H7 (cell line): ENCODE results near the gene TADA3. TPM values are rescaled to one million over a fixed set of nuclear protein-coding genes. Genes with fewer than 3 reads are reported as not detected.

ENCODE experiments used
- DNase-seq: peaks from one replicate; pipeline ENCODE4 v3.0.0; 2012
- H3K27me3 ChIP-seq: 2 replicates; pipeline ENCODE4 v1.6.0; 2011; ENCODE audit warnings: mild to moderate bottlenecking, low read length; ENCODE audit not compliant: control insufficient read depth, insufficient read depth
- H3K36me3 ChIP-seq: replicated peaks from 2 replicates; pipeline ENCODE4 v1.5.1; 2011; ENCODE audit warnings: low read length; ENCODE audit not compliant: control insufficient read depth, insufficient read depth
- H3K4me3 ChIP-seq: 2 replicates; pipeline ENCODE4 v1.5.1; 2011; ENCODE audit warnings: low read depth, mild to moderate bottlenecking, control low read depth, low read length, moderate library complexity; ENCODE audit not compliant: insufficient read depth
- total RNA-seq: library from RNA; depleted of rRNA; stranded (reverse); fragments of >200 nt; shearing (Covaris generic); gene quantifications from 2 replicates; pipeline ENCODE4 v1.2.3, GENCODE V29; 2014; rRNA removed

TADA3 gene
- total RNA-seq, 1 experiment from 2014 or later, result 79.6 TPM

DNA sequence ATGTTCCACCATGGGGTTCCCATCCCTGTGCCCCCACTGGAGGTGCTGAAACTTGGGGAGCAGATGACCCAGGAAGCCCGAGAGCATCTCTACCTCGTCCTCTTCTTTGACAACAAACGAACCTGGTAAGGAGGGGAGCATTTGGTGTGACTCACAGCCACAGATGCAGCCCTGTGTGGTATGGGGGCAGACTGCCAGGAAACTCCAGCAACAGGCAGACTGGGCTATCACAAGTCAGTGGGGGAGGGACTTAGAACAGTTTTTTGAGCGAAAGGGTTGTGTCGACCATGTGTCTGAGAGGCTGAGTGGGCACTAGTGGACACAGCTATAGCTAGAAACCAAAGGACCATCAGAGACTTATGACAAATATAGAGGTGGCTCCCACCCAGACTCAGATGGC lies 45.9 kb downstream of the TADA3 start:
- Histone ChIP-seq H3K4me3 (no peak overlapping the region), H3K36me3 (peaks cover 51% of the 10 kb centered on the region), H3K27me3 (no peaks in the 10 kb centered on the region)
- no peak for DNase-seq

- peaks cover 57% of the 10 kb centered on the region for H3K36me3 ChIP-seq
- no peak overlapping the region for H3K4me3 ChIP-seq
- DNase-seq, result no peak
- no peaks in the 10 kb centered on the region for H3K27me3 ChIP-seq
Measured at GRCh38 chr3:9745521-9745920, 46.8 kb downstream of the TADA3 start.

- Histone ChIP-seq H3K36me3 (peaks cover 70% of the 10 kb centered on the region), H3K4me3 (no peak overlapping the region), H3K27me3 (no peaks in the 10 kb centered on the region)
- DNase-seq, result no peak
Measured at GRCh38 chr3:9744162-9744561, 48.1 kb downstream of the TADA3 start.

DNA sequence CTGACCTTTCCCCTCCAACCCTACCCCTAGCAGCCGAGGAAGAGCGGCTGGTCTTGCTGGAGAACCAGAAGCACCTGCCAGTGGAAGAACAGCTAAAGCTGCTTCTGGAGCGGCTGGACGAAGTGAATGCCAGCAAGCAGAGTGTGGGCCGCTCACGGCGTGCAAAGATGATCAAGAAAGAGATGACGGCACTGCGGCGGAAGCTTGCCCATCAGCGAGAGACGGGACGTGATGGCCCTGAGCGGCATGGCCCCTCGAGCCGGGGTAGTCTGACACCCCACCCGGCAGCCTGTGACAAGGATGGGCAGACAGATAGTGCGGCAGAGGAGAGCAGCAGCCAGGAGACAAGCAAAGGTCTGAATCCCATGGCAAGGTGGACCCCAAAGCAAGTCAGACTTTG lies 48.7 kb downstream of the TADA3 start:
- Histone ChIP-seq H3K4me3 (no peak overlapping the region), H3K36me3 (peaks cover 75% of the 10 kb centered on the region)

GRCh38 chr3:9742560-9742959 lies 49.7 kb downstream of the TADA3 start:
- Histone ChIP-seq H3K27me3 (no peaks in the 10 kb centered on the region), H3K4me3 (no peak overlapping the region), H3K36me3 (peaks cover 79% of the 10 kb centered on the region)
- DNase-seq, result no peak

More for the DNA sequence above, 48.7 kb downstream of the TADA3 start:
- no peaks in the 10 kb centered on the region for H3K27me3 ChIP-seq
- no peak for DNase-seq

GRCh38 chr3:9739181-9739580 lies 53.1 kb downstream of the TADA3 start:
- Histone ChIP-seq H3K4me3 (no peak overlapping the region), H3K36me3 (peaks cover 68% of the 10 kb centered on the region), H3K27me3 (no peaks in the 10 kb centered on the region)
- DNase-seq, result no peak

DNA sequence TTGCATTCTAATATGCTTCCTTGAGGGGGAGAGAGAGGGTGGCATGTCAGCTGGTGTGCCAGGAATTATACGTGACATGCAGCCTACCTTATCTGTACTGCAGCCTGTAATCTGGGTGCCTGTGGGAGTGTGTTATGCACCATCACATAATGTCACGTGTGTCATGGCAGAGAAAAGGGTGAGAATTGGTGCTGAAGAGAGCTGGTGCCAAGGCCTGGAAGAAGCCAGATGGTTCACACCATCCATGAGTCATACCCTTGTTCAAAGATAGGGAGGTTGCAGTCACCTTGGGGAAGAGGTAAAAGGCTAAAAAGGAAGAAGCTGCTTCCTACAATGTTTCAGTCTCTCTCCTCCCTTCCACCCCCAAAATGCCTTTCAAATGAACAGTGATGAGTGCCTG lies 55.4 kb downstream of the TADA3 start:
- Histone ChIP-seq H3K36me3 (peaks cover 52% of the 10 kb centered on the region), H3K4me3 (no peak overlapping the region)
- no peak for DNase-seq

DNA sequence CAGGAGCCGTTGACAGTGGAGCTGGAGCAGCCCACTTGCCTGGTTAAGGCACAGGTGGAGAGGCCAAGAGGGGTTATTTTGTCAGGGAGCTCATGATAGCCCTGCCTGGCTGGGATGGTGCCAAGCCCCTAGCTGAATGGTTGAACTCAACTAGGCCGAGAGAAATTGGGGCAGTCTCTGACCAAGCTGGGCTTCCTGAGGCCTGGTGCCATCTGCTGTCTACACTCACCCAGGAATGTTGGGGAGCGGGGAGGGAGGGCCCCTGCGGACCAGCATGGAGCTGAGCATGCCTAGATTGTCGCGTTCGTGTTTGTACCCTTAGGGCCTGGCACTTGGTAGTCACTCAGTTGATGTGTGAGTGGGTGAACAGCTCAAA lies 59.5 kb downstream of the TADA3 start:
- no peak for DNase-seq
- Histone ChIP-seq H3K36me3 (peaks cover 18% of the 10 kb centered on the region), H3K4me3 (peak overlapping the region; percentile 85), H3K27me3 (no peaks in the 10 kb centered on the region)

More for the DNA sequence above, 55.4 kb downstream of the TADA3 start:
- H3K27me3 ChIP-seq, result no peaks in the 10 kb centered on the region

- peak; percentile 82 for DNase-seq
- no peaks in the 10 kb centered on the region for H3K27me3 ChIP-seq
- H3K36me3 ChIP-seq, result peaks cover 15% of the 10 kb centered on the region
- peak overlapping the region; percentile 85 for H3K4me3 ChIP-seq
Measured at GRCh38 chr3:9732080-9732739, 60.1 kb downstream of the TADA3 start.

GRCh38 chr3:9731206-9732079 lies 60.8 kb downstream of the TADA3 start, which contains the start of gene BRPF1:
Gene BRPF1 (plus strand): TSS chr3:9731735. CDS start chr3:9734141, 2,406 bp downstream.
- H3K4me3 ChIP-seq, result peak within 1 kb of the TSS; percentile 85
- peak; percentile 100 for DNase-seq
- H3K36me3 ChIP-seq, result peaks cover 9% of the 10 kb centered on the region

GRCh38 chr3:9730657-9731205 lies 61.5 kb downstream of the TADA3 start:
- Histone ChIP-seq H3K4me3 (peak overlapping the region; percentile 41), H3K27me3 (no peaks in the 10 kb centered on the region), H3K36me3 (peaks cover 6% of the 10 kb centered on the region)
- DNase-seq, result peak; percentile 92

More at GRCh38 chr3:9731206-9732079, 60.8 kb downstream of the TADA3 start, which contains the start of gene BRPF1:
- no peaks in the 10 kb centered on the region for H3K27me3 ChIP-seq

Other genes with a start within 250 kb of the TADA3 start
- 14.6 and 16.1 TPM in 2 replicates for gene LHFPL4, start 238.7 kb downstream of the TADA3 start, total RNA-seq
- 42.9 and 53.4 TPM in 2 replicates for gene MTMR14, start 143.0 kb downstream of the TADA3 start, total RNA-seq
- 0.18 and 0.38 TPM in 2 replicates for gene CPNE9, start 88.6 kb downstream of the TADA3 start, total RNA-seq
- gene BRPF1, start 60.7 kb downstream of the TADA3 start, total RNA-seq, result 21.1 and 24.0 TPM in 2 replicates
- 17.7 and 29.3 TPM in 2 replicates for gene OGG1, start 42.5 kb downstream of the TADA3 start, total RNA-seq
- gene CAMK1, start 22.5 kb downstream of the TADA3 start, total RNA-seq, result 5.1 and 10.7 TPM in 2 replicates
- gene ARPC4, start 609 bp upstream of the TADA3 start, total RNA-seq, result 207 and 239 TPM in 2 replicates
- 3.7 and 7.4 TPM in 2 replicates for gene TTLL3, start 17.8 kb upstream of the TADA3 start, total RNA-seq
- 117 and 131 TPM in 2 replicates for gene RPUSD3, start 51.5 kb upstream of the TADA3 start, total RNA-seq
- not detected in 2 replicates for gene CIDEC, start 87.8 kb upstream of the TADA3 start, total RNA-seq
- gene JAGN1, start 98.1 kb upstream of the TADA3 start, total RNA-seq, result 15.0 and 15.1 TPM in 2 replicates
- gene IL17RE, start 110.4 kb upstream of the TADA3 start, total RNA-seq, result 1.5 and 1.9 TPM in 2 replicates
- 11.6 and 15.3 TPM in 2 replicates for gene IL17RC, start 124.6 kb upstream of the TADA3 start, total RNA-seq
- gene CRELD1, start 141.4 kb upstream of the TADA3 start, total RNA-seq, result 22.2 and 30.2 TPM in 2 replicates
- gene PRRT3, start 159.9 kb upstream of the TADA3 start, total RNA-seq, result 5.3 and 6.8 TPM in 2 replicates
- 21.8 and 45.2 TPM in 2 replicates for gene EMC3, start 194.4 kb upstream of the TADA3 start, total RNA-seq
- 67.7 and 77.5 TPM in 2 replicates for gene FANCD2, start 234.0 kb upstream of the TADA3 start, total RNA-seq